Gastrocnemius medialis (tissue), 4 donors: ENCODE results near the gene MOB1B.
"Not testable (repeated sequence)": the region's sequence is repeated elsewhere in the genome, so short reads cannot be mapped to it uniquely, and the experiment has no call there.

Source experiments
- CTCF ChIP-seq, 5 experiments: fragments of 450-650 bp in 3 of 5; fragments of 200-600 bp in 2 of 5; sonication (generic) in 2 of 5; IDR thresholded peaks in 4 of 5; conservative IDR thresholded peaks in 1 of 5; 1 replicate in 4 of 5; 2 replicates in 1 of 5; pipeline ENCODE4 v1.5.1; 2016 to 2019; ENCODE audit warnings: antibody characterized with exemption in 5 of 5, mild to moderate bottlenecking in 3 of 5, moderate library complexity in 3 of 5
- POLR2A ChIP-seq, 2 donors: fragments of 450-650 bp; IDR thresholded peaks; one replicate each; pipeline ENCODE4 v1.6.1; 2017; ENCODE audit warnings: antibody characterized with exemption in 2 of 2, mild to moderate bottlenecking in 2 of 2, moderate library complexity in 2 of 2

DNA sequence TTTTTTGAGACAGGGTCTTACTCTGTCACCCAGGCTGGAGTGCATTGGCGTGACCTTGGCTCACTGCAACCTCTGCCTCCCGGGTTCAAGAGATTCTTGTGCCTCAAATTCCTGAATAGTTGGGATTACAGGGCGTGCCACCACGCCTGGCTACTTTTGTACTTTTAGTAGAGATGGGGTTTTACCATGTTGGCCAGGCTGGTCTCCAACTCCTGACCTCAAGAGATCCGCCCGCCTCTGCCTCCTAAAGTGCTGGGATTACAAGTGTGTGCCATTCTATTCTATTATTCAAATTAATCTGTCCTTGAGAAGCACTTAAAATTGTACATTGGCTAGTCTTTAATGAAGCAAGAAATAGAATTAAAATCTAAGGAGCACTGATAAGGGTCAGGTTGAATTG is 3.6 kb upstream of the MOB1B start:
- TF ChIP-seq CTCF (IDR thresholded peaks at IDR 0.05 in 4 of 5, conservative IDR thresholded peaks at IDR 0.05 in 1 of 5); POLR2A (IDR thresholded peaks at IDR 0.05): not testable (repeated sequence)
